Stimulated activated CD4-positive, alpha-beta T cell treated with anti-CD3 and anti-CD28 coated beads, TNF-alpha, amount 100 ng/mL, for 48 hours (primary cell): Measurements from ENCODE around the gene MAN1C1.
"Not testable (repeated sequence)": the region's sequence is repeated elsewhere in the genome, so short reads cannot be mapped to it uniquely, and the experiment has no call there.

Experiments
- DNase-seq, 3 donors: peaks; one replicate each; pipeline ENCODE4 v3.0.0-alpha.2; 2020; ENCODE audit warnings: low read depth in 3 of 3

Gene MAN1C1

DNA sequence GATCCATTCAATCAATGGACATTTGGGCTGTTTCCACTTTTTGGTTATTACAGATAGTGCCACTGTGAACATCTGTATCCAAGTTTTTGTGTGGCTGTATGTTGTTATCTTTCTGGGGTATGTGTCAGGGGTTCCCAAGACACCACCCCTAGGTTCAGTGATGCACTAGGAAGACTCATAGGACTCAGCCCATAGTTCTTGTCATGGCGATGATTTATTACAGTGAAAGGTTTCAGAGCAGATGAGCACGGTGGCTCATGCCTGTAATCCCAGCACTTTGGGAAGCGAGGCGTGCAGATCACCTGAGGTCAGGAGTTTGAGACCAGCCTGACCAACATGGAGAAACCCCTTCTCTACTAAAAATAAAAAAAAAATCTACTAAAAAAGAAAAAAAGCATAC, 64.1 kb downstream of the MAN1C1 start:
- no peak for DNase-seq

DNA sequence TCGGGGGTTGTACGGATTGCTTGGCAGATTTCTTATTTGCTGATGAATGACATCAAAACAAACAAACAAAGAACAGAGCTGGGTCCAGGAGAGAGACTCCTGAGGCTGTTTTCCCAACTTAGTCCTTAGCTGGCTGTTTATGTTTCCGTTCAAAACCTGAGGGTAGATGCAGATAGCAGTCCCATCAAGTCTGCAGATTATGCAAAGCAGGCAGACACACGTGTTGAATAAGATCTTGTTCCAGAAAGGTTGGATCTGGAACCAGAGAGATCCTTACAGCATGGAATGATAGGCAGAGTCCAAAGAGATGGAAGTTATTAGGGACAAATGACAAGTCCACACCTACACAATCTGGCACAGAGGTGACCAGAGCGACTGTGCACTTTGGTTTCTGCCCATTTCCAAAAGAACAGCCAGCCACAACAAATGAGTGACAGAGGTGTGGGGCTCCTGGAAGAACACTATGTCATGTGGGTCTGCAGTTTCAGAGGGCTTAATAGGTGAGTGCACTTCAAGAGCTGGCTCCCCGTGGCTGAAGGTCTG, 65.5 kb downstream of the MAN1C1 start:
- no peak for DNase-seq

DNA sequence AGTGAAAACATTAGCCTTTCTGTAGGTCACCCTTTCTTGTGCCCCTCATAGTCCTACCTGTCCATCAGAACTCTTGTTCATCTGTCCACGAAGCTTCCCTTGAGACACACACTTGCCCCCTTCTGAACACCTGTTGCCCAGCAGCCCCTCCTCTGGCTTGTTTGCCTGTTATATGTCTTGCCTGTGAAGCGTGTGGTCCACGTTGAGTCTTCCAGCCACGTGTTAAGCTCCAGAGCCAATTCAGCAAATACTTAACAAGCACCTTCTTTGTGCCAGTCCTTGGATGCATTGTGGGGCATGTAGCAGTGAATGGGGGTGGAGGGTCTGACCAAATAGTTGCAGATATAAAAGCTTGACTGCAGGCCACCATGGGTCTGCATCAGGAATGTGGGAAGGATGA, 66.6 kb downstream of the MAN1C1 start:
- DNase-seq: no peak

DNA sequence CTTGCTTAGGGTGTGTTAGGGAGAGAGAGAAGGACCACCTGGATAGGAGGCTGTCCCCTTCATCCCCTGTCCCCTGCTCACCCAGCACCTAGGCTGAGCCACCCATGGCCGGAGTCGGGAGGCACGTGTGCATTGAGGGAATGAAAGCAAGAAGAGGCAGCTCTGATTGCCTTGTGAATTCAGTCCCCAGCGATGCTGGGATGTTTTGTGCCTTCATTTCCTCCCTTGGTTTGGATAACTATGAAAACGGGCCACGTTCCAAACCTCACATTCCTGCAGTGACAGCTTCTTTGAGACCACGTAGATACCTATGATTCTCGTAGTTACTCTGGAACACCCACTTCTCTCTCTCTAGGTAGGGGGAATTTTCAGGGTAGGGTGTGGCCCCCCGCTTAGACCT, 67.1 kb downstream of the MAN1C1 start:
- no peak for DNase-seq

DNA sequence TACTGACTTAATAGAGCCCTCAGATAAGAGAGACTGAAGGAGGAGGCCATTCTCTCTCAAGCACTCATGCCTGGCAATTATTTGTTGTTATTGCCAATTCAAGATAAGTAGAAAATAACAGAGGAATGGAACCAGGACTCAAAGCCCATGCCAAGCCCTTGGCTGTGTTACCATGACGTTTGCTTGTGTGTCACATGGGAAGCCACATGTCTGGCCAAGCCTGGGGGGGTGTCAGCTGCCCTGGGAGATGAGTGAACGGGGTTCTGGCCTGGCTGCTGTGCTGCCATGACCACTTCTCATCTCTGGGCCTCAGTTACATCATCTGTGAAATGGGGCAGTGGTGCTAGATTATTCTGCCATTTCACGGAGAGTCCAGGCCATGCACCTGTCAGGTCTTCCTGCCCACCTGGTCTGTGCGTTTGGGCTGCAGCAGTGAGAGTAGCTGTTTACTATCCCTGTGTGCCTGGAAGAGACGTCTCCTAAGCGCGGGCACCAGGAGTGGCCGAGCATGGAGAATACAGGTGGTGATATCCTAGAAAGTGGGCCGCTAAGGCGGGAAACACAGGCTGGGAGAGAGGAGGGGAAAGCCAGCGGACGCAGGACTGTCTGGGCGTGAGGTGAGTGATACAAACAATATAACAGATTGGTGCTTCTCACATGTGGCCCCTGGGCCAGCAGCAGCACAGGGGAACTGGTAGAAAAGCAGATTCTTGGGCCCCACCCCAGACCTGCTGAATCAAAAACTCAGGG, 67.8 kb downstream of the MAN1C1 start:
- DNase-seq: no peak

DNA sequence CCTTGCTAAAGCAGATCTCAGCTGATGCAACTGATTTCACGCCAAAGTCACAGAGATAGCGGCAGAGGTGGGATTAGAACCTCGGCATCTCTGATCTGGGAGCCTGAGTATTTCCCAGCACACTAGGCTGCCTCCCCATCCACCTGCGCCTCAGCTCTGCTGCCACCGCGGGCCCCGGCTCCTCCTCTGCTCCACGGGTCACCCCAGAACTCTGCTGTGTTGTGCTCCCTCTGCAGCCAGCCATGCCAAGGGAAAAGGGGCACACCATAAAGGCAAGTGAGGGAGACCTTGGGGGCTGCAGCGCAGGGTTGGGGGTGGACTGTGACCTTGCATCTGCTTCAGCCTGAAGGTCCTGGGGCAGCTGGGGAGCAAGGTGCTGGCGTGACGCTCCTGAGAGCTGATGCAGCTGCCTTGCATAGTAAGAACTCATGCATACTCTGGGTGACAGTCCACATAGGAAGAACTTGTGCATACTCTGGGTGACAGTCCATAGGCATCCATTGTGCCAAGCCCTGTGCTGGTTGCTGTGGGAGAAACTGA, 68.7 kb downstream of the MAN1C1 start:
- DNase-seq: no peak

DNA sequence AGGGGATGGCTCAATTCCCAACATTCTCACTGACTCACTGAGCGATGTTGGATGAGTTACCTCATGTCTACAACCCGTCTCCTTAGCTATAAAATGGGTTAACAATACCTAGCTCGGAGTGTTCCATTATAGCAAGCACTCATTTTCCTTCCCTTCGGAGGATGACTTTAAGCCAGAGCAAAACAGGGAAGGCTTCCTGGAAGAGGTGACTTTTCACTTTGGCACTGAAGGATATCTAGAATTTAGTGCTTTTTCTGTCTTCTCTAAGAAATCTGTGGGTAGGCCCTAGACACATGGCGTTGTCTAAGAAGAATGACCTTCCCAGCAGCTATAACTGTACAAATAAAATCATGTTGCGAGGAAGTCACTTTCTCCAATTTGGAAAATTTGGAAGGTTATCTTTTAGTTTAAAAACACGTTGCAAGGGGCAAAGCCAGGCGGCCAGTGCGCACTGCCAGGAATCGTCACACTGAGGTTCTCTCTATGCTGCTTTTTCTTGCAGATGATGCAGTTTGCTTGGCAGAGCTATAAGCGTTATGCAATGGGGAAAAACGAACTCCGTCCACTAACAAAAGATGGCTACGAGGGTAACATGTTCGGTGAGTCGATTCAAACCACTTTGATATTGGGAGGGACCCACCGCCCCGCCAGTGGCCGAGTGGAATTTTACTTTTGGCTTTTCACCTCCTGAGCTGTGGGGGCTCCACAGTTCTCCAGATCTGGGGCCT, 69.5 kb downstream of the MAN1C1 start:
- no peak for DNase-seq

DNA sequence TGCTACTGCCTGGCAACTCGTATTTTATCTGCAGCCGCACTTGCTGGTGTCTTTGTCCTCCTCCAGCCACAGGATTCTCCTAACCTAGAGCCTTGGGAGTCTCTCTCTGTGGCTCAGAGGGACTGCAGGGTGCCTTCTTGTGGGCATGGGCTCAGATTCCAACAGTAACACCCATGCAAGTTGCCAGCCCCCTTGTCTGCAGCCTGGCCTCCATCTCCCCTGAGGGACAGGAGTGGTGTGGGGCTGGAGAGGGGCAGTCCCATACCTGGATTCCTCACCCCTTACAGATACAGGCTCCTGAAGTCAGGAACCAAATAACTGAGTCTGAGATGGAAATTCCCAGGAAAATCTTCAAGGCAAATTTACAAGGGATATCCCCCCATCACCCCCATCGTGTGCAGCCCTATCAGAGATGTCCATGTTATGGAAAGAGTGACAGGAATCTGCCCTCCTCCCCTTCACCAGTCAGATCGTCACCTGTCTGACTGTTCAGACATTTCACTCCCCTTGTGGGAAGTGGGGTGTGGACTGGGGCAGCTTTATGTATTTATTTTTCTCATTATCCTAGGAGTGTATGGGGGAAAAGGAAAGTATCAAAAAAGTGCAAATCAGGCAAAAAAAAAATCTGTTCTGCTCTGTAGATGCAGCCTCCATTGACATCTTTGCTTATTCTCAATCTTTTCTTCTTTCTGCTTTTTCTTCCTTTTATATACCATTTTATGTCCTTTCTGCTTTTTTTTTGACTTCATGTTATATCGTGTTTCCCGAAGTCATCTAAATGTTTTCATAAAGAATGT, 70.8 kb downstream of the MAN1C1 start:
- no peak for DNase-seq

DNA sequence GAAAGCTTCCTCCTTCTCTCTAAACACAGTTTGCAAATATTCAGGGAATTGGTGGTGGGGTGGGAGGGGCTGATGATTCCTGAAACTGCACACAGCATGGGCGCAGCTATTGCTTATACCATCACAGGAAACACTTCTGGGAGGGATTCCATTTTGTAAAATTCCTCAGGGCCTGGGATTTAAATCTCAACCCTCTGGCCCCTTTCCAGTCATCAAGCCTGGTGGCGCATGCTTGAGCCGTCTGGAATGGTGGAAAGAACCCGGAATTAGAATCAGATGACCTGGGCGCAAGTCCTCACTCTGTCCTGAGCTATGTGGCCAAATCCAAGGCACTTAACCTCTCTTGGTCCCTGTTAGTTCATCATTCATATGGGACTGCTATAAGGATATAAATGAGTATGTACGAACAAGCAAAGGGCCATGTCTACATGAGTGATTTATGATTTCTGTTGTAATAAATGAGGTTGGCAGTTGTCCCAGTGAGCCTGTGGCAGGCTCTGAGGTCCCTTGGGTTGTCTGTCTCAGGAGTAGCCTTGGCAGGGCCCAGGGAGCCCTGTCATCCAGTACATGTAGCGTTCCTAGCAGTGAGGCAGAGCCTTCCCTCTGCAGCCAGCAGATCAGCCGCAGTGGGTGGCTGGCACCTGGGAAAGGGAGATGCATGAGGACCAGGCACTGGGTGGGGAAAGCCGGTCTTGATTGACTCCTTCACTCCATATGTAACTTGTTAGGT, 72.0 kb downstream of the MAN1C1 start:
- no peak for DNase-seq

DNA sequence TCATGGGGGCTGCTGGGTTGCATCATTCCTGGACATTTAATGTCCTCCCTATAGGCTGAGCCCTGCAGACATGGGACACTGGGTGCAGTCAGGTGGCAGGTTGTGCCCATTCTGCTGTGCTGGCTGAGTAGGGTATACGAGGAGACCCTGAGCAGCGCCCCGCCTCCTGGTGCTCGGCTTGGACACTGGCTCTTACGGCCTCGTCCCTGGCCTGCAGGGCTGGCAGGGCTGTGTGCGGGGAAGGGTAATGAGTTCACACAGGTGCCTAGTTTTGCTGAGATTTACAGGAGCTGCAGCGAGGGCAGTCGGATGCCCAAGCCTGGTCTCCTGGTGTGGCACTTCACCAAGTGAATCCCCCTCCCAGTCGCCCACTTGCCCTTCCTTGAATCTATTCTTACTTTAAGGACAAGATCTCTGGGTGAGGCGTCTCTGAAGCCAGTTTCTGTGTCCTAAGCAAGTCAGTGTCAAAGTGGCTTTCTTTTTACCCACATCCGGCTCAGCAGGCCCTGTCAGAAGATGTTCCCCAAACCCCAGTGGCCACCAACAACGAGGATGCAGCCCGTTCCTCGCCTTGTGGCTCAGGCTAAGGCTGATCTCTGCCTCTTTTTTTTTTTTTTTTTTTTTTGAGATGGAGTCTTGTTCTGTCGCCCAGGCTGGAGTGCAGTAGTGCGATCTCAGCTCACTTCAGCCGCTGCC, 73.2 kb downstream of the MAN1C1 start:
- no peak for DNase-seq

DNA sequence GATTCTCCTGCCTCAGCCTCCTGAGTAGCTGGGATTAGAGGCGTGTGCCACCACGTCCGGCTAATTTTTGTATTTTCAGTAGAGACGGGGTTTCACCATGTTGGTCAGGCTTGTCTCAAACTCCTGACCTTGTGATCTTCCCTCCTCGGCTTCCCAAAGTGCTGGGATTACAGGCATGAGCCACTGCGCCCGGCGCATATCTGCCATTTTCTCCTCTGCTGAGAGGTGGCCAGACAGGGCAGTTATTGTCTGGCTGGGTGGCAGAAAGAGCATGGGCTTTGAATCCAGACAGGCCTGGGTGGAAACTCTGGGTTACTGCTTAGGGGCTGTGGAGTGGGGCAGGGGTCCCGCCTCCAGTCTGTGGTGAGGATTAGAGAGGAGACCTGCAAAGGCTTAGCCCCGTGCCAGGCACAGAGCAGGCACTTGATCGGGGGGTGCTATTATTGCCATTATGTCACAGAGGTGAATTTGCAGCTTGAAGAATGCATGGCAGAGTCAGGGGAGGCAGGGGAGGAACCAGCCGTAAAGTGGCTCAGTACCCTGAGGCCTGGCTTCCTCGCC, 73.9 kb downstream of the MAN1C1 start:
- DNase-seq: no peak

DNA sequence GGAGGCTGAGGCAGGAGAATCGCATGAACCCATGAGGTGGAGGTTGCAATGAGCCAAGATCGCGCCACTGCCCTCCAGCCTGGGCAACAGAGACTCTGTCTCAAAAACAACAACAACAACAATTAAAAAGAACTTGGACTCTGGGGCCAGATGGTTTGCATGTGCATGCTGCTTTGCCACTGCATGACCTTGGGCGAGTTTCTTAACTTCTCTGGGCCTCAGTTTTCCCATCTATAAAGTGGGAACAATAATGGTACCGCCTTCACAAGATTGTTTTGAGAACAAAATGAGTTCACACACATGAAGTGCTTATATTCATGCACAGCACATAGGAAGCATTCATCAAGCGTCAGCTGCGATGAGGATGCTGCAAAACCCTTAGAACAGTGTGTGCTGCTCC, 74.6 kb downstream of the MAN1C1 start:
- no peak for DNase-seq

DNA sequence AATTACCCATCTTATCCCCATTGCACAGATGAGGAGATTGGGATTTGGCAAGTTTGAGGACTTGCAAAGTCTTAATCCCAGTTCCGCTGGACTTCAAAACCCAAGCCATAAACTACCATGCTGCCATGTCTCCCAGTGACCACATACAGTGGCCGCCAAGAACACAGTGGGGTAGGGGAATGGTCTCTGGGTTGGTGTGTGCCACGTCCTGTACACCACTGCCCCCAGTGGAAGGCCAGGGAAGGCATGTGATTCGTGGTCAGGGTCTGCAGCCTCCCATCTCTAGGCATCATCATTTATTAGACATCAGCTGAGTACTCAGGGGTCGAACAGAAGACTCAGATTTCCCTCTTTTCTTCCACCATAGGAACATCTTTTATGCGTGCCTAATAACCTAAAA, 76.0 kb downstream of the MAN1C1 start:
- DNase-seq: no peak

DNA sequence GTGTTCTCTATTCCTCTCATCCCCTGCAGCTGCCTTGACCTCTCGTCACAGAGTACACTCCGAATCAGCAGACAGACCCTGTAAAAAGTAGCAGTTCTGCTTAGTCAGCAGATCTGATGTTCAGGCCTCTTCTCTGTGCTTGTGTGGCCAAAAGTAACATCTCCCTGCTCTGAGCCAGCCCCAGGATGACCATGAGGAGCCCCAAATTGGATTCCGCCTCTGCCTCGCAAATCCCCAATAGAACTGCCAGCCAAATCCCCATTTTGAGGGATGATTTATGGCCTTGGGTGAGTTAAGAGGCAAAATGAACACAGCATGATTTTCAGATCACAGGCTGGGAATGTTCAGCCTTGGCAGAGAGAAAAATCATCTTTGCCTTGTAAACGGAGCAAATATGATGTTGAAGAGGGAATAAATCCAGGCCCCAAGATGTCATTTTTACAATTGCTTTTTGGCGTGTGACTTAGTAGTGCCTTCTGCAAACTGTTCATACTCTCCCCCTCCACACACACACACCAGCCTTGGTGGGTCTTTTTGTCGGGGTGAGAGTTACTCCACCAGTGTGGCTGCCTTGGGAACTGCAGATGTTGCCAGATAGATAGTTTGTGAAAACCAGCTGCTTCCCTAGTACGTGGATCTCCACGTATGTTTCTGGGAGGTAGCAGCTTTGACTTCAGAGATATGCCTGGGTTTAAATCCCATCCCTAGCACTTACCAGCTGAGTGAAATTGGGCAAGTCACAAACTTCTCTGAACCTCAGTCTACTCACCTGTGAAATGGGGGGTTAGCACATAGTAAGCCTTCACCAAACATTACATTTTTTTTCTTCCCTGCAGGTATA, 77.8 kb downstream of the MAN1C1 start:
- DNase-seq: no peak

DNA sequence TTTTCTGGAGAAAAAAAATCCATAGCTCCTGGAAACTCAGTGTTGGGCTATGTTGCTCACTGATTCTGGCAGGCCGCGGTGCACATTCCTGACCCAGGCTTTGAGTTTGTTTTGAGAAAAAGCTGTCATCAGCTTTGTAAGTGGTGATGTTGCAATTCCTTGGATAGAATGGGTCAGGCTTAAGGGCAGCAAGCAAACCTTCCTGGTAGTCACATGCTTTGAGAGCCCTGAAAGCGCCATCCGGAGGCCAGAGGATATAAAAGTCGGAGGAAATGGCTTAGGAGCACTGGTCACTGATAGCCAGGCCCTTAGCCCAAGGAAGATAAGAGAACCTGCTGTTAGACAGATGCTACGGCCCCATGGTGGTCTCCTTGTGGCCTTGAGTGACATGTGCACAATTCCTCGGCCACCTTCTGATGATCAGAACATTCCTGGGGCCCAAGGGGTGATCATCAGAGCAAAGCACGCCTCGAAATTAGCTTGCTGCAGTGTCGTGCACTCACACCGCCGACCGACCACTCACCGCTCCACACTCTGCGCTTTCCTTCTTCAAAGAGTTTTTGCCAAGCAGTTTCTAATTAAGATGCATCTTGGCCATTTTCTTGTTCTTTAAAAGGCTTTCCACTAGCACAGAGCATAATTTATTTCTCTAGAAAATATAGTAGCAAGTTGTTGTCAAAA, 78.6 kb downstream of the MAN1C1 start:
- DNase-seq: no peak

DNA sequence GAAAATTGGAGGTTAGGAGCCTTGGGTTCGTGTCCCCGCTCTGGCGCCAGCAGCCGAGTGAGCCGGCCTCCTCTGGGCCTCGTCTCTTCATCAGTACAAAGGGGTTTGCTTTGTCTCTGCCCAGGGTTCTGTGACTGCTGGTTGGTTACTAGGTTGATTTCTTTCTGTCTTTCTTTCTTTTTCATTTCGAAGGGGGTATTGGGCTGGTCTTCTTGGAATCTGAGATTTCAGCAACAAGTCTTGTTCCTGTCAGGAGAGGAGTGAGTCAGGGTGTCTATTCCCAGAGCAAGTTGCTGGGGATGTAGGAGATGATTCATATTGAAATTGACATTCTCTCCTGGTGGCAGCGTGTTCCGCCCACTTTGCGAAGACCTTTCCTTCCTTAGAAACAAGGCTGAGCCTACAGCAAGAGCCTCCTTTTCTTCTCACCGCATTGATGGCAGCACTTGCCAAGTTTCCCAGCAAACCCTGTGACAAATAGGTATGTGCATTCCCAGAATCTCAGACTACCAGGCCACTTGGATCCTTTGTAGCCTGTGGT, 79.2 kb downstream of the MAN1C1 start:
- DNase-seq: no peak

DNA sequence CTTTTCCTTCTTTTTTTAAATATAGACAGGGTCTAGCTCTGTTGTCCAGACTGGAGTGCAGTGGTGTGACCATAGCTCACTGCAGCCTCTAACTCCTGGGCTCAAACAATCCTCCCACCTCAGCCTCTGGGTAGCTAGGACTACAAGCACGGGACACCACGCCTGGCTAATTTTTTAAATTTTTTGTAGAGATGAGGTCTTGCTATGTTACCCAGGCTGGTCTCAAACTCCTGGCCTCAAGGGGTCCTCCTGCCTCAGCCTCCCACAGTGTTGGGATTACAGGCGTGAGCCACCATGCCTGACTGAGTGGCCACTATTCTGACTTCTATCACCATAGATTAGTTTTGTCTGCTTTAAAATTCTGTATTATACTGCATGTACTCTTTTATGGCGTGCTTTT, 80.1 kb downstream of the MAN1C1 start:
- not testable (repeated sequence) for DNase-seq

DNA sequence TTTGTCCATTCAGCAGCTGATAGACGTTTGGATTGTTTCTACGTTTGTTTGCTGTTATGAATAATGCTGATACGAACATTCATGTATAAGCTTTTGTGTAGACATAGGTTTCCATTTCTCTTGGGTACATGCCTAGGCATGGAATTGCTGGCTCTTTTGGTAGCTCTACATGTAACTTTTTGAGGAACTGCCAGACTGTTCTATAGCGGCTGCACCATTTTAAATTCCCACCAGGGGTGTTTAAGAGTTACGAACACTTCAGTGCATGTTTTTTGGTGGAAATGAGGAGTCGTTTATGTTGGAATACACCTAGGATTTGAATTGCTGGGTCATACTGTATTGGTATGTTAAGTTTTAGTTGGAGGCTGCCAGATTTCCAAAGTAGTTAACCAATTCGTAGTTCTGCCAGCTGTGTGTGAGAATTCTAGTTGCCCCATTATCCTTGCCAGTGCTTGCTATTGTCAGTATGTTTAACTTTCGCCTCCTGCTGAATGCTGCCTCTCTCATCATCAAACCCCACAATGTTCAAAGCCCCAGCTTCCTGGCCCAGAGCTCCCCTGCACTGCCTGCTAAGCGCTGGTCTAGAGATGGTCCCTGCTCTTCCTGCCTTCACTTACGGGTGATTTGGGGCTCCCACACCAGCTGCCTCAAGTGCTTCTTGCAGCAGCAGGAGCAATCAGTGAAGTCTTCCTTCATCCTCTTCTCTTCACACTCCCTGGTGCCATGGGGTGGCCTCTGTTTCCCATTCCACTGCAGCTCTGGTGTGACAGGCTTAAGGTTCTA, 81.0 kb downstream of the MAN1C1 start:
- no peak for DNase-seq
